NCI-H748 (cell line): ENCODE results near the gene HCFC1.

Experiments
- DNase-seq: peaks from one replicate; lab custom pipeline; 2025; ENCODE audit not compliant: unreplicated experiment; lab: John Stamatoyannopoulos, UW

The HCFC1 gene

GRCh38 chrX:153944140-153944799 is 27.3 kb downstream of the HCFC1 start, which contains the start of gene RENBP:
TSS of gene RENBP (minus strand) at chrX:153944643. CDS start at chrX:153944610, 33 bp downstream.
- peak; percentile 17 for DNase-seq

- no peak for DNase-seq
Observed at GRCh38 chrX:153941336-153942252, 30.0 kb downstream of the HCFC1 start.

- DNase-seq = no peak
Observed at GRCh38 chrX:153939573-153939972, 32.0 kb downstream of the HCFC1 start.

DNA sequence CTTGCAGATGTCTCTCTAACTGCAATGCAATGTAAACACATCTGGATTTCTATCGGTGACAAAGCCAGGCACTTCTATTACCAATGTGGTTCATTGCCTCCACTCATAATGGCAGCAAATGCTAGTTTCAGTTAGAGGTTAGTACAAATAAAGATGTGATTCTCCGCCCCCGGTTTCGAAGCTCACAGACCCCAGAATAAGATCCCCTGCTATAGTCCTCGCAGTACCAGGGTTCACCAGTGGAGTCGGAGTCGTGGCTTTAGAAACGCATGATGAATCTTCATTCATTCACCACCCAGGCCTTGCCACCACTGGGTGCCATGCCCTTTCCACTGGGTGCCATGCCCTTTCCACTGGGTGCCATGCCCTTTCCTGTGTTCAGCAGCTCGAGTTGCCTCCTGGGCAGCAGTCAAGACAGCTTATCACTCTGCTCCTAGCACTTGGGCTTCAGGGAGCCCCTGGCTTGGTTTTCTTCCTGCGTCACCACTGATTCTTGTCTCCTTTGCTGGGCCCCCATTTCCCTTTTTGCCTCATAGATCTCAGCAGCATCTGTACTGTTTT is 33.3 kb downstream of the HCFC1 start:
- DNase-seq = no peak

- no peak for DNase-seq
Observed at GRCh38 chrX:153937056-153937455, 34.6 kb downstream of the HCFC1 start.

DNA sequence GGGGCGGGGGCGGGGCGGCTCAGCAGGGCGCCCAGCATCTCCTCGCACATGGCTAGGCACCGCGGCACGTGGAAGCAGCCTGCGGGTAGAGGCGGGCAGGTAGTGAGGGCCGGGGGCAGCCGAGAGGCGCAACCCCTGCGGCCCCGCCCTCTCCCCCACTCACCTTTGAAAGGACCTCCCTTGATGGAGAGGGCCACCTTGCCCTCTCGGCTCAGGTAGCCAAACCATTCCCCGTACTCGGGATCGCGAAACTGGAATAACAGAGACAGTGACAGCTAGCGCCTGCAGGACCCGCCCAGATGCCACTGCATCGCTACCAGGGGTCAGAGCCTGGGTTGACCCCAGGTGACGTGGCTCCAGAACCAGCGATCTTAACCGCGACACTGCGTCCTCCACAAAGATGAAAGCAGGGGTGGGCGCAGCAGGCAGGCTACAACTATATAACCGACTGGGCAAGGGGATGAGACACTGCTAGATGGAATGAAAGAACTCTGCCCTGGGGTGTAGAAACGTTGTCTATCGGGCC is 36.2 kb downstream of the HCFC1 start:
- peak; percentile 68 for DNase-seq

- DNase-seq = peak; percentile 85
Observed at GRCh38 chrX:153934762-153935325, 36.8 kb downstream of the HCFC1 start, which contains the start of gene NAA10. TSS of gene NAA10 (minus strand) at chrX:153935037. CDS start at chrX:153934904, 133 bp downstream.

DNA sequence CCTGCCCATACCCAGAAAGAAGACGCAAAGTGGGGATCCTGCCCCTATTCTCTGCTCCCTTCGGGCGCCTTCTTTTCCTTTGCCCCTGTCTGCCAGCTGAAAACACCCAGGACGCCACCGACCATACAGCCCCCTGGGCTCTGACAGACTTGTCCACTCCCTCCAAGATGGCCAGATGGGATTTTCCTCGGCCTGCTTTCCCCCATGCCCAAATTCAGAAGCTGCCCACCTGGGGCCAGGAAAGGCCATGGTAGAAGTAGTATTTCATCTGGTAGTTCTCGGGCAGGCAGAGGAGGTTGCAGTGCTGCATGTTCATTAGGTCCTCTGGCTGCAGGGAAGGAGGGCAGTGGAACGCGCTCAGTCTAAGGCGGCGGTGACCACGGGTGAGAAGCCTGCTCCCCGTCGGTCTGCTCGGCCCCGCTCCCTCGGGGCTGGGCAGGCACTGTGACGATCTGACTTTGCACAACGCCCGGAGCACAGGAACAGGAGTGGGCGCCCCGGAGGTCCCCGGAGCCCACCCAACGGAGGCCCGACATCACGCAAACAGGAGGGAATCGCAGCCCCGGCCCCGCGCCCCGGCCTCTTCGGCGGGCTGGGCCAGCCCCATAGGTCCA is 37.4 kb downstream of the HCFC1 start:
- DNase-seq = no peak

- DNase-seq = no peak
Observed at GRCh38 chrX:153933748-153934147, 37.9 kb downstream of the HCFC1 start.

- DNase-seq = no peak
Observed at GRCh38 chrX:153932220-153932915, 39.2 kb downstream of the HCFC1 start.

DNA sequence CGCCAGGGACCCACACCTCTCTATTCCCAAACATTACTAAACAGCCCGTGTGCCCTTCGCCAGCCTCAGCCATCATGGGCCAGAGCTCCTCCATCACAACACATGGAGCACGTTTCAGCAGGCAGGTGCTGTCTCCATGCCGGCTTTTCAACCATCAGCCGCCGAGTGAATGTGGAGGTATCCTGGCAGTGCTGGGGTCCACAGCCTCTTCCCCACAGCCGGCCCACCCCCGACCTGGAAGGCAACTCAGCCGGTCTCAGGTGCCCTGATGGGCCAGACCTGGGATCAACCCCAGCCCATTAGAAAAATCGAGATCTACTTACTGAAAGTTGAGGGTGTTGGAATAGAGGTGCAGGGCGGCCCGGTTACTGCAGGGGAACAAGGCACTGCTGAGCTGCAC is 39.9 kb downstream of the HCFC1 start:
- no peak for DNase-seq

DNA sequence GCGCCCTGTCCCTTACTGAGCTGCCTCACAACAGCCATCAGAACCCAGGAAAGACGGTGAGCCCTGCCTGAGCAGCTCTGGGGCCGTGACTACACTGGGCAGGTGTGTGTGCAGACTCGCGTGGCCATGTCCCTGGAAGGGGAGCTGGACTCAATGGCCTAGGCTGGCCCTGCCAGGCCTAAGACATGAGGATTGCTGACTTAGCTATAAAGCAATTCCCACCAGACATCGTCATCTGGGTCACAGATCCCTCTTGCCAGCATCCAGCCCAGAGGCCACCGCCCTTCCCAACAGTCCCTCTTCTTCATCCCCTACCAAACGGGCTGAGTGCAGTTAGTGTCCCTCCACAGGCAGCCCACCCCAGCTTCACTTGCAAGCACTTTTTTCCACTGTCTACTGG is 40.5 kb downstream of the HCFC1 start:
- no peak for DNase-seq

- DNase-seq = no peak
Observed at GRCh38 chrX:153930011-153930910, 41.4 kb downstream of the HCFC1 start.

- no peak for DNase-seq
Observed at GRCh38 chrX:153929576-153929975, 42.0 kb downstream of the HCFC1 start.

DNA sequence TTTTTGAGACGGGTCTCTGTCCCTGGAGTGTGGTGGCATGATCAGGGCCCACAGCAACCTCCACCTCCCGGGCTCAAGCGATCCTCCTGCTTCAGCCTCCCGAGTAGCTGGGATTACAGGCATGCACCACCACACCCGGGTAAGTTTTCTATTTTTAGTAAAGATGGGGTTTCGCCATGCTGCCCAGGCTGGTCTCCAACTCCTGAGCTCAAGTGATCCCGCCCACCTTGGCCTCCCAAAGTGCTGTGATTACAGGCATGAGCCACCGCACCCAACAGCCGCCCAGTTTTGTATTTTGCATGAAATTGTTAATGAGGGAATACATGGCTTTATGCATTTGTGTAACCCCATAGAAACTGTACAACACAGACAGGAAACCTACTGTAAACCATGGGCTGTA is 42.8 kb downstream of the HCFC1 start:
- no peak for DNase-seq

GRCh38 chrX:153927922-153928760 is 43.5 kb downstream of the HCFC1 start:
- DNase-seq = peak; percentile 98

- DNase-seq = no peak
Observed at GRCh38 chrX:153927672-153927921, 44.0 kb downstream of the HCFC1 start.

DNA sequence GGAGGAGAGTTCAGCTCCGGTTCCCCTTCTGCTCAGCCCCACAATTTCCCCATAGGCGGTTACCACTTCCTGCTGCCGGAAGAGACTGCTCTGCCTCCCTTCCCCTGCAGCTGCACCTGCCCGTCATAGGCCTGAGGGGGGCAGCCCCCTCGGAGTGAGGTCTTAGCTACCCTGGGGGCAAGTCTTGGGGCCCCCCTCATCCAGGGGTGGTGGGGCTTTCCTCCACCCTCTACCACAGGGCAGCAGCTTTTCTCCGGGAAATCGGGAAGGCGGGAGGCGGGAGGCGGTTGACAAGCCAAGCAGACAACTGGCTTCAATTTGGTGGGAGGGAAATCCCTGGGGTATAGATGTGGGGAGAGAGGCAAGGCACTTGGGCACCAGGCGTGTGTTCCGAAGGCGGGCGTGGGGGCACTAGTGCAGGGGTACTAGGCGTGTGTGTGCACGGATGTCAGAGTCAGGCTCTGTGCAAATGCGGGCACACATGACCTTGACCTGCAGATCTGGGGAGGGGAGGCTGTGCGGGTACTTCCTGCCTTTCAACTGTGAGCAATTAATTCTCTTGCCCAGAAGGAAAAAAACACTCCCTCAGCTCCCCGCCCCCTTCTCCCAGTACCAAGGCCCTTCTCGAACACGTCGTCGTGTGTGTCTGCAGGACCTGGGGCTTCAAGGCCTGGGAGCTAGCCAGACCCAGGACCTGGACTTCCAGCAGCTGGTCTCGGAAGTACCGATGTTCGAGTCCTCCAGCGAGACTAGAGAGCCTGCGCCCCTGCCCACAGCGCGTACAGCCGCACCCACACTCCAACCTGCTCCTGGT is 44.6 kb downstream of the HCFC1 start:
- DNase-seq = peak; percentile 69
